Peyer's patch (tissue), 4 donors: ENCODE measurements around the gene SIK1. TPM values are rescaled to one million over a fixed set of nuclear protein-coding genes. Genes with fewer than 3 reads are reported as not detected.
"Not testable (repeated sequence)": the region's sequence is repeated elsewhere in the genome, so short reads cannot be mapped to it uniquely, and the experiment has no call there.

Source experiments
- DNase-seq, 3 donors: peaks; one replicate each; pipeline ENCODE4 v3.0.0-alpha.2; 2017 to 2019
- H3K27ac ChIP-seq, 4 donors: fragments of 200-600 bp; sonication (generic); one replicate each; pipeline ENCODE4 v1.5.1; 2016 to 2019
- H3K27me3 ChIP-seq, 2 donors: fragments of 200-600 bp; sonication (generic); one replicate each; pipeline ENCODE4 v1.5.1; 2019
- H3K36me3 ChIP-seq, 3 donors: fragments of 200-600 bp; sonication (generic); one replicate each; pipeline ENCODE4 v1.5.1; 2016 to 2019
- H3K4me1 ChIP-seq, 4 donors: fragments of 200-600 bp; sonication (generic); one replicate each; pipeline ENCODE4 v1.5.1; 2016 to 2019
- H3K4me3 ChIP-seq, 4 donors: fragments of 200-600 bp; sonication (generic); 1 replicate in 3 of 4; 2 replicates in 1 of 4; pipeline ENCODE4 v1.5.1; 2016 to 2019; ENCODE audit warnings: mild to moderate bottlenecking in 1 of 4
- H3K9me3 ChIP-seq, 4 donors: fragments of 200-600 bp; sonication (generic); one replicate each; pipeline ENCODE4 v1.5.1; 2016 to 2019; ENCODE audit warnings: mild to moderate bottlenecking in 1 of 4
- total RNA-seq, 4 donors: library from RNA; depleted of rRNA; stranded (reverse); fragments of >200 nt; gene quantifications; one replicate each; pipeline ENCODE4 v1.1.0, GENCODE V29; 2016

The SIK1 gene
- total RNA-seq, 4 donors from 2014 or later = 11.0 to 28.1 (median 17.3) TPM; not detected in 1

GRCh38 chr21:43414576-43414975 is 12.4 kb downstream of the SIK1 start:
- not testable (repeated sequence) for H3K9me3 ChIP-seq, H3K4me3 ChIP-seq

GRCh38 chr21:43412020-43412788 is 14.7 kb downstream of the SIK1 start:
- H3K4me1 ChIP-seq, H3K9me3 ChIP-seq, H3K4me3 ChIP-seq, H3K27me3 ChIP-seq, H3K36me3 ChIP-seq, H3K27ac ChIP-seq, DNase-seq: not testable (repeated sequence)

More at GRCh38 chr21:43414576-43414975, 12.4 kb downstream of the SIK1 start:
- not testable (repeated sequence) for H3K27me3 ChIP-seq, H3K36me3 ChIP-seq, H3K4me1 ChIP-seq, DNase-seq, H3K27ac ChIP-seq

DNA sequence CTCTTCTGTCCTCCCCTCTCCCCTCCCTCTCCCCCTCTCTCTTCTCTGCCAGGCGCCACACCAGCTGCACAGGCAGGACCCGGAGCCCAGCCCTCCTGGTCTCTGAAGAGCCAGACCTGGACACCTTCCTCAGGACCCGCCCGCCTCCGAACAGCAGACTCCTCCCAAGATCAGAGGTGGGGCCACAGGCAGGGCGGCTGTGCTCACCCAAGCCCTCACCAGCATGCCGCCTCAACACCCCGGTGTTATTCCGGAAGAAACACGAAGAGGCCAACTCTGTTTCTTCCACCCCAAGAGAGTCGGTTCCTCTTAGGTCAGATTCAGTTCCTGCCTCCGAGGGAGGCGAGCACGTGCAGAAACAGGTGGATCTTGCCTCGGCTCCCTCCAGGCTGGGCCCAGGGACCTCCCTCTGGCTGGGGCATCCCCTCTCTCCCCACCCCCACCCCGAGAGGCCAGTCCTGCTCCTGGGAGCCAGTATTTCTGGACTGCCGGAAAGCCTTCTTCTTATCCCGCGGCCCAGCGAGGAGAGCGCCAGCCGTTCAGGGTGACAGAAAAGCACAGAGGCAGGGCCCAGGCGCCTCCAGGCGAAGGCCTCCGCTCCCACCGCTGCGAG is 16.4 kb downstream of the SIK1 start:
- not testable (repeated sequence) for H3K4me1 ChIP-seq, H3K4me3 ChIP-seq, H3K9me3 ChIP-seq, H3K27me3 ChIP-seq, H3K36me3 ChIP-seq, H3K27ac ChIP-seq
- peak in 1 of 3 donors; percentile 24 for DNase-seq

DNA sequence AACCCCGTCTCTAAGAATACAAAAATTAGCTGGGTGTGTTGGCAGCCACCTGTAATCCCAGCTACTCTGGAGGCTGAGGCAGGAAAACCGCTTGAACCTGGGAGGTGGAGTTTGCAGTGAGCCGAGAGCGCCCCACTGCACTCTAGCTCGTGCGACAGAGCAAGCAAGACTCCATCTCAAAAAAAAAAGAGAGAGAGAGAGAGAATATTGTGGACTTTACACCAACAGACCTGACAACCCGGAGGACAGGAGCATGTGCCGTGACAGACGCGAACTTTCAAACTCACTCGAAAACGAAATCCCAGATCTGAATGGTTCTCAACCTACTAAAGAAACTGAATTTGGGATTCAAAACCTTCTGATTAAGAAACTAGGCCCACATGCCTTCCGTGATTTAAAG is 19.8 kb downstream of the SIK1 start:
- H3K36me3 ChIP-seq, H3K9me3 ChIP-seq: not testable (repeated sequence)

DNA sequence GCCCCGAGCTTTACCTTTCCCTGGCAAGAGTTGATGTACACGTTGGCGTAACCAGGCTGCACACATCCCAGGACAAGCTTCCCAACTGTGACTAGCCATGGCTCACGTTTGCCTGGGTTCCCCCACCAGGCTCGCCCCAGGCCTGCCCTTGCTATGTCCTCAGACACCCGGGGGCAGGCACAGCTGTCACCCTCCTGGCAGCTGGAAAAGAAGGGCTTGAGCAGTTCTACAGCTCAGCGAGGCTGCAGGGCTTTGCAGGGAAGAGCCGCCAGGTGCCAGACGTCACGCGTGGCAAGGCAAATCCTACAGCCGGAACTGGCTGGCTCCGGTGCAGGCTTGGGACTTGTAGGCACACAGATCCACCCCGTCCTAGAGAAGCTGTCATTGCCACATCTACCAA is 22.5 kb downstream of the SIK1 start:
- not testable (repeated sequence) for H3K36me3 ChIP-seq, H3K27ac ChIP-seq

More for the DNA sequence above, 19.8 kb downstream of the SIK1 start:
- not testable (repeated sequence) for H3K27me3 ChIP-seq, H3K4me1 ChIP-seq, H3K27ac ChIP-seq, DNase-seq, H3K4me3 ChIP-seq

DNA sequence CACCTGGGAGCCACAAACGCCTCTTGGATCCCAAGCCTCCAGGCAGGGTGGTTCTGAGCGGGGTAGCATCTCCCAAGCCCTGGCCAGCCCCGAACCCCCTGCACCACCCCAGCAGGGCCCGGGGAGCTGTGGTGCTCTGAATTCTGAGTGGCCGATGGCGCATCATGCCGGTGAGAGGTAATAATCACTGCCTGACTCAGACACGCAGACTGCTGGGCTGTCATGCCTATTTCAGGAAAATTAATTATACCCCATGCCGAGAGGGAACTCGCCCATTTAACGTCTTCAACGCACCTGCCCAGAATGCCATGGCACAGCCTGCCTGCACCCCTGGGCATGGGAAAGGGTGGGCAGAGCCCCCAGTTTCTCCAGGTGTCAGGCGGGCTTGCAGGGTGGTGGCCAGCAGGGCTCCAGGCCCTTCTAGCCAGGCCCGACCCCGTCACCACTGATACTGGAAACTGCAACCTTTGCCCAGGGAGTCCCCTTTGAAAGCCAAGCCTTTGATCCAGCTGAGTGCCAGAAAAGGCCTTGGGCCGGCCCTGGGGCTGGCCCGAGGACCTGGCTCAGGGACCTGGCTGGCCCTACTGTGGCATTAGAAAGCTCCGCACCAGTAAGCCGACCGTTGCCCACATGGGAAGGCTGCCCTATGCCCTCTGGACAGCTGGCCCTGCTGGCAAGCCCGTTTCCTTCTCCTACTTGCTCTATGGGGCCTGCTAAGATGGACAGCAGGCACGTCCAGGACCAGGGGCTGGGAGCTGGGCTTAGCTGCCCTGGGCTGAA is 23.1 kb downstream of the SIK1 start:
- H3K36me3 ChIP-seq, H3K27ac ChIP-seq, H3K9me3 ChIP-seq, H3K4me3 ChIP-seq, H3K4me1 ChIP-seq, H3K27me3 ChIP-seq: not testable (repeated sequence)
- peak in 1 of 3 donors; percentile 11 for DNase-seq

More for the DNA sequence above, 22.5 kb downstream of the SIK1 start:
- H3K4me1 ChIP-seq, H3K9me3 ChIP-seq, H3K4me3 ChIP-seq, H3K27me3 ChIP-seq, DNase-seq: not testable (repeated sequence)

- H3K27me3 ChIP-seq, H3K4me3 ChIP-seq, H3K36me3 ChIP-seq, H3K4me1 ChIP-seq, H3K27ac ChIP-seq, DNase-seq, H3K9me3 ChIP-seq: not testable (repeated sequence)
These were observed 25.8 kb downstream of the SIK1 start for GRCh38 chr21:43401125-43401524.

DNA sequence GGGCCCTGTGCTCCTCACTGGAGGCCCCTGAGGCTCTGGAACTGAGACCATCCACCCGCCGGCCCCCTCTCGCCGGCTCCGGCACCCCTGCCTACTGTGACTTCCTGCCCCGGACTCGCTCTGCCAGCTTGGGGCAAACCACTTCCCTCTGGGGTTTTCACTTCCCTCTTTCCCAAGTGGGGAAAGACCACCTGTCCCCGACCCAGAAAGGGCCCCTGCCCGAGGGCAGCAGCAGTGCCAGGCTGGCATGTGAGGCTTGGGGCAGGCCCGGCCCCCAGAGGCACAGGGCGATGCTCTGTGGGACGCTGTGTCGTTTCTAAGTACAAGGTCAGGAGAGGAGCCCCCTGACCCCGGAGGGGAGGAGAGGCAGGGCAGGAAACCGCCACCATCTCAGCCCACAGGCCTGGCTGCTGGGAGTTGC is 27.3 kb downstream of the SIK1 start:
- H3K36me3 ChIP-seq, H3K9me3 ChIP-seq, H3K4me1 ChIP-seq, H3K27ac ChIP-seq, H3K27me3 ChIP-seq, DNase-seq, H3K4me3 ChIP-seq: not testable (repeated sequence)

DNA sequence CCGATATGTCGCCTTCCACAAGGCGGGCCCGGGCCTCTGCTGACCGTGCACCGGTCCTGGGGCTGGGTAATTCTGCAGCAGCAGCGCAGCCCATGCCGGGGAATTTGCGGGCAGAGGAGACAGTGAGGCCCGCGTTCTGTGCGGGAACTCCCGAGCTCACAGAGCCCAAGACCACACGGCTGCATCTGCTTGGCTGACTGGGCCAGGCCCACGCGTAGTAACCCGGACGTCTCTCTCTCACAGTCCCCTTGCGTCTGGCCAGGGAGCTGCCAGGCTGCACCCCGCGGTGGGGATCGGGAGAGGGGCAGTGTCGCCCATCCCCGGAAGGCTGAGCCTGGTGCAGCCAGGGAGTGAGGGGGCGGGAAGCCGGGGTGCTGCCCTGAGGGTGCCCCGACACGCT is 27.8 kb downstream of the SIK1 start:
- not testable (repeated sequence) for H3K27ac ChIP-seq, H3K27me3 ChIP-seq

DNA sequence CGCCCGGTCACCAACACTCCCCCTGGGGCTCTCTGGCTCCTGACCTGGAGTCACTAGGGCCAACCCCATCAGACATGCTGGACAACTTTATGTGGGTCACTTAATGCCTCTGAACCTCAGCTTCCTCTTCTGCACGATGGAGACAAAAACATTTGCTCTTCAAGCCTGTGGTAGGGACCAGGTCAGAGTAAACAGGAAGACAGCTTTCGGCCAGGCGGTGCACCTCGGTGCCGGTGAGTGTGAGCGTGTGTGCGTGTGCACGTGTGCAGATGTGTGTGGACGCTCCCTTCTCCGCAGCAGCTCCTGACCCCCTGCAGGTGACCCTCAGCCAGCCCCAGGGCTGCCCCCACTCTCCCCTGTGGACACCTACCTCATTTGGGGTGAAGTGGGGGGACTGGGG is 28.4 kb downstream of the SIK1 start:
- not testable (repeated sequence) for DNase-seq, H3K27me3 ChIP-seq, H3K9me3 ChIP-seq, H3K27ac ChIP-seq, H3K36me3 ChIP-seq, H3K4me3 ChIP-seq, H3K4me1 ChIP-seq

More for the DNA sequence above, 27.8 kb downstream of the SIK1 start:
- H3K36me3 ChIP-seq, H3K9me3 ChIP-seq, DNase-seq, H3K4me3 ChIP-seq, H3K4me1 ChIP-seq: not testable (repeated sequence)

DNA sequence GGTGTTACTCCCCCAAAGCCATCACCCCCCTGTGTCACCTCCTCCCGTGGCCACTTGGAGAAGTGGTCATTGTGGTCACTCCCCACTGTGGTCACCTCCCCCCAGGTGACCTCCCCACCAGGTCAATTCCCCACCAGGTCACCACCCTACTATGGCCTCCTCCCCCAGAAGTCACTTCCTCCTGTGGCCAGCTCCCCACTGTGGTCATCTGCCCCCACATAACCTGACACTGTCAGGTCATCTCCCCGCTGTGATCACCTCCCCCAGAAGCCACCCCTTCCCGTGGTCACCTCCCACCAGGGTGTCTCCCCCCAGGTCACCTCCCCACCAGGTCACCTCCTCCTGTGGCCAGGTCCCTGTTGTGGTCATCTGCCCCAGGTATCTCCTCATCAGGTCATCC is 28.9 kb downstream of the SIK1 start:
- H3K36me3 ChIP-seq, H3K4me3 ChIP-seq, H3K9me3 ChIP-seq, H3K27ac ChIP-seq, H3K27me3 ChIP-seq, H3K4me1 ChIP-seq, DNase-seq: not testable (repeated sequence)

- H3K27me3 ChIP-seq, H3K4me1 ChIP-seq, H3K36me3 ChIP-seq, H3K27ac ChIP-seq, H3K9me3 ChIP-seq, H3K4me3 ChIP-seq, DNase-seq: not testable (repeated sequence)
These were observed 29.5 kb downstream of the SIK1 start for GRCh38 chr21:43397439-43397808.

DNA sequence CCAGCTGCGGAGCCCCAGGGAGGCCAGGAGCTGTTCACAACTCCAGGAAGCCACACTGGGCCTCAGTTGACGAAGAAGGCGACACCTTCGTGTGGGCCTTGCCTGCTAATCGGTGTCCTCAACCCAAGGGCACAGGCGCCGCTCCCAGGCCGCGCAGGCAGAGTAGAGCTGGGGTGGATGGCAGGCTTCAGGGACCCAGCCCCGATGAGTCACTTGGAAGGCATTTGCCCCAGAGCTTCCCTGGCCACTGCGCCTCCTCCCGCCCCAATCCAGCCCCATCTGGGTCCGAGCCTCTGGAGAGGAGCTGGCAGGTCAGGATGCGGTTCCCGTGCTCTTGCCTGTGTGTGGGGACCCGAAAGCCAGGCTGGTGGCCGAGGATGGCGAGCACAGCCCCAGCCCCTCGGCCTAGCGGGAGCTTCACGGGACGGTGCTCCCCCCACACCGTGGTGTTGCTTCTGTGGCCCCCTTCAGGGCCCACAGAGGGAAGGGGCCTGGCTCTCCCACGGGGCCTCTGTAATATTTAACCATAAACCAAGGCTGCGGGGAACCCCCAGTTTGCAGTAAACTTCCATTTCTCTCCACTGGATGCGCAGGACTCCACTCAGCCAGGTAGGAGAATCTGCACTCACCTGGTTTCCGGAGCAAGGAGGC is 30.0 kb downstream of the SIK1 start:
- H3K4me3 ChIP-seq = not testable (repeated sequence)

GRCh38 chr21:43383351-43383750 is 43.6 kb downstream of the SIK1 start:
- not testable (repeated sequence) for H3K27ac ChIP-seq, DNase-seq

More for the DNA sequence above, 30.0 kb downstream of the SIK1 start:
- H3K9me3 ChIP-seq, H3K4me1 ChIP-seq, DNase-seq, H3K27me3 ChIP-seq, H3K27ac ChIP-seq, H3K36me3 ChIP-seq: not testable (repeated sequence)

DNA sequence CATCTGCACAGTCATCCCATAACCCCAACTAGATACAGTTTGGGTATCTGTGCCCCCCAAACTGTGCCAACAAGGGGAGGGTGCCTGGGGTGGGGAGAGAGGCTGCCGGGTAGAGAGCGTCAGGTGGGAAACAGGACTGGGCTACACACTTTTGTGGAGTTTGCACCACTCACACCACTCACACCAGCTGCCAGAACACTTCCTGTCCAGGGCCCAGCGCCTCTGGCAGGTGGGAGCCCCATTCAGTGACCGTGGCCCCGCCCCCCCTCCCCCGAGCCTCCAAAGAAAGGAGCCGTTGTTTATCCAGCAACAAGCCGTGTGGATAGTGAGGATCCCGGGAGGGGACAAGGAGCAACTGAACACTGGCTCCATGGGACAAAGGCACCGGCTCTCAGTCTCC is 44.0 kb downstream of the SIK1 start:
- H3K27ac ChIP-seq, H3K9me3 ChIP-seq, H3K27me3 ChIP-seq, DNase-seq, H3K4me3 ChIP-seq, H3K4me1 ChIP-seq, H3K36me3 ChIP-seq: not testable (repeated sequence)

More at GRCh38 chr21:43383351-43383750, 43.6 kb downstream of the SIK1 start:
- not testable (repeated sequence) for H3K36me3 ChIP-seq, H3K4me3 ChIP-seq, H3K9me3 ChIP-seq, H3K27me3 ChIP-seq, H3K4me1 ChIP-seq
